ENCODE results near the gene OBSCN.

Gene OBSCN

GRCh38 chr1:228280106-228280901 is 72.5 kb downstream of the OBSCN start:
- TF ChIP-seq SIN3A (IDR thresholded peaks at IDR 0.05; ENCODE audit: borderline replicate concordance, insufficient read depth, low read length) (no peak), REST (IDR thresholded peaks at IDR 0.05; ENCODE audit: insufficient read depth in 1 of 2, low read depth in 2 of 2, low read length in 2 of 2) (no peak), TAF1 (IDR thresholded peaks at IDR 0.05; ENCODE audit: borderline replicate concordance, insufficient read depth, low read length) (no peak), POLR2AphosphoS5 (IDR thresholded peaks at IDR 0.05; ENCODE audit: low read depth, low read length) (no peak)

- TF ChIP-seq FOXP2 (optimal IDR thresholded peaks at IDR 0.05; ENCODE audit: borderline replicate concordance, extremely low read depth, extremely low read length, insufficient read depth) (no peak), TAF1 (IDR thresholded peaks at IDR 0.05; ENCODE audit: borderline replicate concordance, insufficient read depth, low read length) (no peak), POLR2AphosphoS5 (IDR thresholded peaks at IDR 0.05; ENCODE audit: low read depth, low read length) (no peak), SIN3A (IDR thresholded peaks at IDR 0.05; ENCODE audit: borderline replicate concordance, insufficient read depth, low read length) (no peak), REST (IDR thresholded peaks at IDR 0.05; ENCODE audit: insufficient read depth in 1 of 2, low read depth in 2 of 2, low read length in 2 of 2) (no peak)
These were observed 73.2 kb downstream of the OBSCN start for GRCh38 chr1:228280961-228281591.

- no peak for TF ChIP-seq REST (IDR thresholded peaks at IDR 0.05; ENCODE audit: insufficient read depth in 1 of 2, low read depth in 2 of 2, low read length in 2 of 2)
- TF ChIP-seq TAF1 (IDR thresholded peaks at IDR 0.05; ENCODE audit: borderline replicate concordance, insufficient read depth, low read length) = no peak
- TF ChIP-seq SIN3A (IDR thresholded peaks at IDR 0.05; ENCODE audit: borderline replicate concordance, insufficient read depth, low read length) = no peak
- TF ChIP-seq POLR2AphosphoS5 (IDR thresholded peaks at IDR 0.05; ENCODE audit: low read depth, low read length) = no peak
- TF ChIP-seq FOXP2 (optimal IDR thresholded peaks at IDR 0.05; ENCODE audit: borderline replicate concordance, extremely low read depth, extremely low read length, insufficient read depth) = no peak
These were observed 73.9 kb downstream of the OBSCN start for GRCh38 chr1:228281631-228282328.

GRCh38 chr1:228282329-228283042 is 74.6 kb downstream of the OBSCN start:
- no peak for TF ChIP-seq TAF1 (IDR thresholded peaks at IDR 0.05; ENCODE audit: borderline replicate concordance, insufficient read depth, low read length)
- no peak for TF ChIP-seq REST (IDR thresholded peaks at IDR 0.05; ENCODE audit: insufficient read depth in 1 of 2, low read depth in 2 of 2, low read length in 2 of 2)
- TF ChIP-seq FOXP2 (optimal IDR thresholded peaks at IDR 0.05; ENCODE audit: borderline replicate concordance, extremely low read depth, extremely low read length, insufficient read depth) = no peak
- no peak for TF ChIP-seq SIN3A (IDR thresholded peaks at IDR 0.05; ENCODE audit: borderline replicate concordance, insufficient read depth, low read length)
- TF ChIP-seq POLR2AphosphoS5 (IDR thresholded peaks at IDR 0.05; ENCODE audit: low read depth, low read length) = no peak
